ACC112 (cell line): ENCODE results near the gene ABHD16A.

Experiments
- H2AFZ ChIP-seq: fragments of 200-600 bp; sonication (generic); one replicate; pipeline ENCODE4 v1.6.0; 2017; ENCODE audit warnings: antibody characterized with exemption, low read length; ENCODE audit not compliant: unreplicated experiment
- H3K27ac ChIP-seq: fragments of 200-600 bp; sonication (generic); 2 replicates; pipeline ENCODE4 v1.5.1; 2014; ENCODE audit warnings: low read depth, mild to moderate bottlenecking, antibody characterized with exemption, low read length, moderate library complexity
- H3K27me3 ChIP-seq: fragments of 200-600 bp; sonication (generic); 2 replicates; pipeline ENCODE4 v1.6.1; 2014; ENCODE audit warnings: mild to moderate bottlenecking, antibody characterized with exemption, low read length, moderate library complexity, mixed read lengths; ENCODE audit not compliant: insufficient read depth
- H3K36me3 ChIP-seq: fragments of 200-600 bp; sonication (generic); 2 replicates; pipeline ENCODE4 v1.6.1; 2016; ENCODE audit warnings: mild to moderate bottlenecking, antibody characterized with exemption, low read length, moderate library complexity, mixed read lengths; ENCODE audit not compliant: insufficient read depth
- H3K4me1 ChIP-seq: fragments of 200-600 bp; sonication (generic); one replicate; pipeline ENCODE4 v1.6.1; 2016; ENCODE audit warnings: low read length, mixed read lengths; ENCODE audit not compliant: insufficient read depth, unreplicated experiment, control insufficient read depth
- H3K4me3 ChIP-seq: fragments of 200-600 bp; sonication (generic); 2 replicates; pipeline ENCODE4 v1.5.1; 2014; ENCODE audit warnings: mild to moderate bottlenecking, low read depth, low read length
- H3K79me2 ChIP-seq: fragments of 200-600 bp; sonication (generic); one replicate; pipeline ENCODE4 v1.6.0; 2016; ENCODE audit warnings: low read length; ENCODE audit not compliant: control insufficient read depth, unreplicated experiment, insufficient read depth

Gene ABHD16A

DNA sequence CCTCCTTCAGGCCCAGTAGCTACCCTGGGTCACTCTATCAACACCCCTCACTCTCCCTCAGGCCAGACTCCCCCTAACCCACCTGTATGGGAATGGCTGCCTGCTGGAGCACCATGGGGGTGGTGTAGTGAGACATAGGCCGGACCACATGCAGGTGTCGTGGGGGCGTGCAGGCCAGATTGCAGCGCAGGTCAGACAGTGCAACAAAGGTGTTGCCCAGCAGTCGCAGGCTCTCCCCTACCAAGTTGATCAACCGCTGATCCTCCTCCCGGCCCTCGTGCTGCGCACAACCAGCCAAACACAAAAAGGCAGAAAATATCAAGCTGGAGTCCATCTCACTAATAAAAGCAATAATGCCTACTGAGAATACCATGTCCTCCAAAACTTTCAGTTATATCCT is 57.8 kb downstream of the ABHD16A start:
- no peak overlapping the region for H3K27ac ChIP-seq
- H2AFZ ChIP-seq: no peak overlapping the region
- H3K4me3 ChIP-seq: no peak overlapping the region
- H3K79me2 ChIP-seq: peaks cover 10% of the 10 kb centered on the region
- no peaks in the 10 kb centered on the region for H3K27me3 ChIP-seq
- H3K36me3 ChIP-seq: peaks cover 21% of the 10 kb centered on the region; the same call in 1 of the 2 replicates
- H3K4me1 ChIP-seq: no peaks in the 10 kb centered on the region

DNA sequence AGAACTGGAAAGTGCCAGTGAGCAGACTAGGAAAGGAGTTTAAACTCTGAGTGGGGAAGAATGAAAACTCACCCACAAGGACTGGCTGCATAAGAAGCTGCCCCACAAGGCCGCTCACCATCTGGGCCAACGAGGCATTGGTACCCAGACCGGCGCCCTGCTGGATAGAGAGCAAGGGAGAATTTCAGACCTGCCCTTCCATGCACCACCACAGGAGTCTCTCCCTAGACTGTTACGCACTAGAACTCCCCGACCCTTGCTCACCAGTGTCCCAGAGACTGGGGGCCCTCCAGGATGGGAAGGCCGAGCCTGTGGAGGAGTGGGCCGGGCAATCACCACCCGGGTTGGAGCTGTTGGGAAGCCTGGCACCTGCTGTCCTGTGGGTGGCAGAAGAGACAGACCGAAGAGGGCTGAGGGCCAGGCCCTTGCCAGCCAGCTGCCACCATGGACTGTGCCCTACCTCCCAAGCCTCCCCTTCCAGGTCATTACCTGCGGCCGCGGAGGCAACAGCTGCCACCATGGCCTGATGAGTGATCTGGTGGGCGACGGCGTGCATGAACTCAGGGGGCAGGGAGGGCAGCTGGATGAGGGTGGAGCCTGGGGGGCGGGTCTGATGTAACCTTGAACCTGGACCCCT is 59.2 kb downstream of the ABHD16A start:
- Histone ChIP-seq H3K27ac (no peak overlapping the region), H3K36me3 (peaks cover 21% of the 10 kb centered on the region; the same call in 1 of the 2 replicates), H3K79me2 (no peaks in the 10 kb centered on the region), H3K4me3 (no peak overlapping the region), H3K27me3 (no peaks in the 10 kb centered on the region), H3K4me1 (peaks cover 12% of the 10 kb centered on the region), H2AFZ (no peak overlapping the region)

DNA sequence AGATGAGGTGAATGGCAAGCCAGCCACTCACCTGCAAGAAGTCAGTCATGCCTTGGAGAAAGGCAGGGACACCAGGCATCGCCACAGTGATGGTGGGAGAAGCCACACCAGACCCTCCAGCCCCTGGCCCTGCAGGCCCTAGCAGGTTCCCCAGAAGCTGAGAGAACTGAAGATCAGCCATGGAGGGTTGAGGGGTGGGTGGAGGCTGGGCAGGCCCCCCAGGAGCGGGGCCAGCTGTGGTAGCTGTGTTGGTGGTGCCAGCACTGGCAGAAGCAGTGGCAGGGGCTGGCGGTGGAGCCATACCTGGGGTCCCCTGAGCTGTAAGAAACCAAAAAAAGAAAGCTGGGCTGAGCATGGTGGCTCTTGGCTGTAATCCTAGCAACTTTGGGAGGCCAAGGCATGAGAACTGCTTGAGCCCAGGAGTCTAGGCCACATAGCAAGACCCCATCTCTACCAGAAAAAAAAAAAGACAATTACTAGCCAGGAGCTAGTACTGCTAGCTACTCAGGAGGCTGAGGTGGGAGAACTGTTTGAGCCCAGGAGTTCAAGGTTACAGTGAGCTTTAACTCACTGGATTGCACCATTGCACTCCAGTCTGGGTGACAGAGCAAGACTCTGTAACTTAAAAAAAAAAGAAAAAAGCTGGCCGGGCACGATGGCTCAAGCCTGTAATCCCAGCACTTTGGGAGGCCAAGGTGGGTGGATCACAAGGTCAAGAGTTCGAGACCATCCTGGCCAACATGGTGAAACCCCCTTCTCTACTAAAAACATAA is 60.1 kb downstream of the ABHD16A start:
- peaks cover 15% of the 10 kb centered on the region; the same call in 1 of the 2 replicates for H3K36me3 ChIP-seq

DNA sequence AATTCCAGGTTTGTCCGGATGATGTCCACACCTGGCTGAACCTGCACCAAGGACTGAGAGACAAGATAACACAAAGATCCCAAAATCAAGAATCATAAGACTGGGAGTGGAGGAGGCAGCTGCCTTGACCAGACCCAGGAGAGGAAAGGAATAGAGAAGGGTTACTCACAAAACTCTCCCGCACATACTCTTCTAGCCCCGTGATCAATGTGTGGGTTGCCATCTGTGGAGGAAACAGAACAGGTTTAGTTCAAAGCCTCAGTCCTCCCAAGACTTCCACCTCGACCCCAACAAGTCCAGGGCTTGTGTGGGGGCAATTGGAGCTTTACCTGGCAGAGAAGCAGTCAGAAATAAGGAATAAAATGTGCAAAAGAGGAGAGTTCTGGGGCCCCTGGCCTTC is 61.8 kb downstream of the ABHD16A start:
- no peak overlapping the region for H3K4me3 ChIP-seq
- H3K36me3 ChIP-seq: peaks cover 14% of the 10 kb centered on the region; the same call in 1 of the 2 replicates
- H3K27me3 ChIP-seq: no peaks in the 10 kb centered on the region
- no peak overlapping the region for H3K27ac ChIP-seq
- peaks cover 12% of the 10 kb centered on the region for H3K4me1 ChIP-seq
- H2AFZ ChIP-seq: no peak overlapping the region
- H3K79me2 ChIP-seq: no peaks in the 10 kb centered on the region

More for the DNA sequence above, 60.1 kb downstream of the ABHD16A start:
- no peaks in the 10 kb centered on the region for H3K79me2 ChIP-seq
- H3K4me3 ChIP-seq: no peak overlapping the region
- H3K4me1 ChIP-seq: peaks cover 12% of the 10 kb centered on the region
- H2AFZ ChIP-seq: no peak overlapping the region
- H3K27ac ChIP-seq: no peak overlapping the region
- no peaks in the 10 kb centered on the region for H3K27me3 ChIP-seq

DNA sequence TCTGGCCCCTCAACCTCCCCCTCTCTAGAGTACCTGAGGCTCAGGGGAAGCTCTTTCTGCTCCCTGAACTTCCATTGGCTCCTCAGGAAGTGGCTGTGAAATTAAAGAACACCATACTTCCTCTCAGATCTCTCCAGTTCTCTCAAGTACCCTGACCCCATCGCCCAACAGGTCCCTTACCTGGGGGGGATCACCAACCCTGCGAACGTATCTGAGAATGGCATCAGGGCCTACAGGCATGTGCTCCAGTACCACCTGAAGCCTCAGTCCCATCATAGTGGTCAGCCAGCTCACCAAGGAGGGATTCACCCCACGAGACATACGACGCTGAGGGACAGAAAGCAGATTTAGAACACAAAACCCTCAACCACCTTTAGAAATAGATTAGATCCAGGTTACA is 62.5 kb downstream of the ABHD16A start:
- Histone ChIP-seq H3K27me3 (no peaks in the 10 kb centered on the region), H3K79me2 (no peaks in the 10 kb centered on the region), H3K4me3 (no peak overlapping the region), H3K36me3 (peaks cover 15% of the 10 kb centered on the region; the same call in 1 of the 2 replicates), H3K27ac (no peak overlapping the region), H3K4me1 (peaks cover 12% of the 10 kb centered on the region), H2AFZ (no peak overlapping the region)

DNA sequence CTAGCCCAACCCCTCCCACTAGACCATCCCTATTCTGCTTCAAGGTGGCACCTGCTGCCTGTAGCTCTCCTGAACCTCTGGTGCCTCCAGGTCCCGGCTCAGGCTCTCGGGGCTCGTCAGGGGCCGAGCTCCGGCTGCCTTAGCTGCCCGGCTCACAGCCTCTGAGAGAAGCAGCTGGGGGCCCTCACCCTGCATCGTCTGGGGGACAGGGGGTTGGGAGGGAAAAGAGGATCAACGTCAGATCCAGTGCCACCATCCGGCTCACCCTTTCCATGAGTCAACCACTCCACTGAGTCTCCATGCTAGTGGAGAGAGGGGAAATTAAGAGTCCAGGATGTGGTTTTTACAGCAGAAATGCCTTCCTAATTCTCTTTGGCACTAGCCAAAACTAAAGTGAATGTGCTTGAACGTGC is 63.7 kb downstream of the ABHD16A start:
- Histone ChIP-seq H3K79me2 (no peaks in the 10 kb centered on the region), H3K36me3 (peaks cover 17% of the 10 kb centered on the region; the same call in 1 of the 2 replicates), H3K4me1 (peaks cover 12% of the 10 kb centered on the region), H3K27me3 (no peaks in the 10 kb centered on the region), H3K4me3 (no peak overlapping the region), H3K27ac (peak overlapping the region; percentile 73), H2AFZ (no peak overlapping the region)

DNA sequence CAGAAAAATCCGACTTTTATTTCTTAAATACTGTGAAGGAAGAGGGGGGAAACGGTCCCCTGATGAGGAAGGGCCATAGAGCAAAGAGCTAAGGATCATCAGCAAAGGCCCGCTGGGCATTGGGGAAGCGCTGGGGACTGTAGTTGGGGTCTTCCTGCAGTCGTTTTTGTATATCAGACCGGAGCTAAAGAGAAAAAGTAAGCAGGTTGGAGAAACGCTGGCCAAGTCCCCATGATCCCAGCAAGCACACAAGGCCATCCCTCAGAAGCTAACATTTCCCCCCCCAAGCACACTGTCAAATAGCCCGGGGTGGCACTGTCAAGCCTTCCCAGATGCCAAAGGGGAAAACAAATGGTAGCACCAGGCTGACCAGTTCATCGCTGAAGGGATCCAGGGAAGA is 64.1 kb downstream of the ABHD16A start:
- Histone ChIP-seq H2AFZ (no peak overlapping the region), H3K27ac (peak overlapping the region; percentile 73), H3K36me3 (peaks cover 21% of the 10 kb centered on the region; the same call in 1 of the 2 replicates), H3K4me1 (peaks cover 12% of the 10 kb centered on the region), H3K27me3 (no peaks in the 10 kb centered on the region), H3K4me3 (no peak overlapping the region), H3K79me2 (no peaks in the 10 kb centered on the region)
